SK-N-MC (cell line): Measurements from ENCODE around the gene PHACTR3.

Experiments
- DNase-seq: peaks from one replicate; pipeline ENCODE4 v3.0.0-alpha.2; 2011; ENCODE audit warnings: low read depth, low spot score
- H3K27ac ChIP-seq: fragments of 200-600 bp; sonication (generic); 2 replicates; pipeline ENCODE4 v1.5.1; 2016; ENCODE audit warnings: mixed run types
- H3K36me3 ChIP-seq: fragments of 200-600 bp; sonication (generic); 2 replicates; pipeline ENCODE4 v1.6.1; 2017; ENCODE audit warnings: antibody characterized with exemption, low read length, mixed read lengths; ENCODE audit not compliant: insufficient read depth
- H3K4me3 ChIP-seq: fragments of 200-600 bp; sonication (generic); 2 replicates; pipeline ENCODE4 v1.5.1; 2016
- H3K9ac ChIP-seq: fragments of 200-600 bp; sonication (generic); 2 replicates; pipeline ENCODE4 v1.8.0; 2017; ENCODE audit warnings: mixed run types, mixed read lengths; ENCODE audit not compliant: insufficient read length
- H3K9me3 ChIP-seq: fragments of 200-600 bp; sonication (generic); 2 replicates; pipeline ENCODE4 v1.6.1; 2017; ENCODE audit warnings: low read depth, mild to moderate bottlenecking, antibody characterized with exemption, low read length, moderate library complexity, mixed read lengths
- EZH2 ChIP-seq: fragments of 200-600 bp; sonication (generic); IDR thresholded peaks from one replicate; pipeline ENCODE4 v1.6.1; 2017; ENCODE audit warnings: antibody characterized with exemption
- FOXP2 ChIP-seq: optimal IDR thresholded peaks from 2 replicates; pipeline ENCODE3; 2011; ENCODE audit warnings: mild to moderate bottlenecking, moderate library complexity; ENCODE audit not compliant: insufficient read depth; ENCODE audit errors: extremely low read length, control extremely low read depth
- POLR2AphosphoS5 ChIP-seq: IDR thresholded peaks from 2 replicates; pipeline ENCODE4 v1.6.1; 2012; ENCODE audit warnings: mild to moderate bottlenecking, low read depth, low read length, borderline replicate concordance

Gene PHACTR3

DNA sequence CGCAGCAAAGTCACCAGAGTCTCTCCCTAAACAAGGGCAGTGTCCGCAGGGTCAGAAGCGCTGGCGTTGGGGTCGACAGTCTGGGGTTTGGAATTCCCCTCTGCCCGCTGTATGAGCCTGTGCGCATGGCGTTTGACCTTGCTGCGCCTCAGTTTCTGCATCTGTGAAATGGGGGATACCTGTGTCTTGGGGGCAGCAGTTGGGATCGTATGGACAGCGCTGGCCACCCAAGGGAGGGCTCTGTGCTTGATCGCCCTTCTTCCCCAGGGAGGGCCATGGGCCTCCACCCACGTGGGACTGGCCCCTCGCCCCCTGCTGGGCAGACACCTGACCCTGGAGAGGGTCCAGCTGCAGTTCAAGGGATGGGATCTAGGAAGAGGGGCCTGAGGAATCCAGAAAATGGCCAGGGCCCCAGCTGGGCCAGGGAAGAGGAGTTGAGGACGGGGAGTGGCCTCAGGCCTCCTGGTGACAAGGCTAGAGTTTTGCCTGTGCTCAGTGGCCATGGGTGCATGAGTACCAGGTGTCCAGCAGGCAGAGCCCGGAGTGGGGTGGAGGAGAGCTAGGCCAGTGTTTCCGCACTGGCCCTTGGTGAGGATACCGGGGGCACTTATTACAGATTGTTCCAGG is 26.4 kb upstream of the PHACTR3 start:
- no peaks in the 10 kb centered on the region for H3K9me3 ChIP-seq
- H3K27ac ChIP-seq, result no peak overlapping the region
- DNase-seq, result no peak
- H3K4me3 ChIP-seq, result no peak overlapping the region
- no peak overlapping the region for H3K9ac ChIP-seq
- H3K36me3 ChIP-seq, result no peaks in the 10 kb centered on the region
- TF ChIP-seq POLR2AphosphoS5 (no peak), FOXP2 (no peak), EZH2 (no peak)

GRCh38 chr20:59578436-59579403 is 25.6 kb upstream of the PHACTR3 start:
- no peak for DNase-seq
- no peak overlapping the region for H3K4me3 ChIP-seq

DNA sequence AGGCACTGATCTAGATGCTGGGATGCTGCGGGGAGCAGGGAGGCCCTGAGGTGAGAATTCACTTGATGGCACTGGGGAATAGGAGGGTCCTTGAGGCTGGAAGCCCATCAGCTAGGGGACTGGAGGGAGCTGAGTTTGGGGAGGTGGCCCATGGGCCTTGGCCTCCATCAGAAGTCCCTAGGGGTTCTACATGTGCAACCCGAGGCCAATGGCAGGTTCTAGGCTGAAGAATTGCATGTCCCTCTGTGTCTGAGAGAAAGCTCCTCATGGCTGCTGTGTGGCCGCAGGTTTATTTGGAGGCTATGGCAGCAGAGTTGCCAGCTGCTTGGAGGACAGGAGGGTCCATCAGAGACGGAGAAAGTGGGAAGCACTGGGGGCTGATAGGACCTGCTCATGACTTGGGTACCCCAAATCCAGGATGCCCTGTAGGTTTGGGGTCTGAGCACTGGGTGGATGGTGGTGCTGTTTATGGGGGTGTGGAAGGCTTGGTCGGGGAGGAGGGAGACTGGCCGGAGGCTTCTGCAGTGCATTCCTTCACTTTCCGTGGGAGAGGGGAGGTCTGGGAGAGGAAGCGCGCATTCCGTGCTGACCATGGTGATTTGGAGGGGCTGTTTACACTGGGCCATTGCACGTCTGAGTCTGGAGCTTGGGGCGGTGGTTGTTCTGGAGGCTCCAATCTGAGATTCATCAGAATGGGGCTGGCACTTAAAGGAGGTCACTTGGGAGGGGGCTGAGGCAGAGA is 24.8 kb upstream of the PHACTR3 start:
- no peaks in the 10 kb centered on the region for H3K9me3 ChIP-seq
- no peak for TF ChIP-seq FOXP2
- no peak for TF ChIP-seq POLR2AphosphoS5
- TF ChIP-seq EZH2, result no peak
- H3K27ac ChIP-seq, result no peak overlapping the region
- no peak for DNase-seq
- H3K4me3 ChIP-seq, result no peak overlapping the region
- H3K9ac ChIP-seq, result no peak overlapping the region
- H3K36me3 ChIP-seq, result no peaks in the 10 kb centered on the region

More at GRCh38 chr20:59578436-59579403, 25.6 kb upstream of the PHACTR3 start:
- no peaks in the 10 kb centered on the region for H3K36me3 ChIP-seq
- no peaks in the 10 kb centered on the region for H3K9me3 ChIP-seq
- no peak overlapping the region for H3K27ac ChIP-seq
- no peak for TF ChIP-seq FOXP2
- no peak for TF ChIP-seq EZH2
- no peak for TF ChIP-seq POLR2AphosphoS5
- no peak overlapping the region for H3K9ac ChIP-seq

GRCh38 chr20:59580146-59580946 is 24.0 kb upstream of the PHACTR3 start:
- H3K9ac ChIP-seq, result no peak overlapping the region
- H3K27ac ChIP-seq, result no peak overlapping the region
- H3K9me3 ChIP-seq, result no peaks in the 10 kb centered on the region
- H3K4me3 ChIP-seq, result no peak overlapping the region
- TF ChIP-seq FOXP2, result no peak
- TF ChIP-seq POLR2AphosphoS5, result no peak
- DNase-seq, result no peak
- H3K36me3 ChIP-seq, result no peaks in the 10 kb centered on the region

GRCh38 chr20:59580991-59581401 is 23.3 kb upstream of the PHACTR3 start:
- Histone ChIP-seq H3K27ac (no peak overlapping the region), H3K9me3 (no peaks in the 10 kb centered on the region), H3K36me3 (no peaks in the 10 kb centered on the region), H3K9ac (no peak overlapping the region), H3K4me3 (no peak overlapping the region)
- DNase-seq, result no peak
- TF ChIP-seq FOXP2 (no peak), EZH2 (no peak), POLR2AphosphoS5 (no peak)

DNA sequence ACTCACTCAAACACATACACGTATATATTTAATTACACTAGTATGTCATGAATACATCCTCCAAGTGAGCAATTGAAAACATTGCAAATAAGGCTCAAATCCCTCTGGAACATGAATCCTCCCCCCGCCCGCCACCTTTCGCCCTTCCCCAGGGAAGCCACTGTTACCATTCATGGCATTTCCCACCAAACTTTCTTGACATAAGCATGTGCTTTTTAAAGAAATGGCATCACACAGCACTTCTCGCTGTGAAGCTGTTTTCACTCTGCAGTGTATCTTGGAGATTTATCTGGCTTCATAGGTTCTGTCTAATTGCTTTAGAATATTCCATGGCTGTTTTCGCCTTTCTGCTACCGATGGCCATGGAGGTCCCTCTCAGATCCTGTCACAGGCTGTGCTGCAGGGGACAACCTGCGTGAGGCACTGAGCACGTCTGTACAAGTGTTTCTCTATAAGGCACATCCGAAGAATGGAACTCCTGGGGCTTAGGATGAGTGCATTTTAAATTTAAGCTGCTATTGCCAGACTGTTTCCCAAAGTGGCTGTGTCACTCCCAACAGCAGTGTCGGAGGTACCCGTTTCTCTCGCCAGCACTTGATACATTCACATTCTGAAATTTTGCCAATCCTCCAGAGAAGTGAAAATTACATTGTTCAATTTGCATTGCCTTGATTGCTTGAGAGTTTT is 22.2 kb upstream of the PHACTR3 start:
- H3K27ac ChIP-seq, result no peak overlapping the region
- H3K4me3 ChIP-seq, result no peak overlapping the region
- no peak for DNase-seq
- no peak for TF ChIP-seq FOXP2
- no peak for TF ChIP-seq EZH2
- no peak for TF ChIP-seq POLR2AphosphoS5
- H3K9me3 ChIP-seq, result no peaks in the 10 kb centered on the region
- H3K9ac ChIP-seq, result no peak overlapping the region
- no peaks in the 10 kb centered on the region for H3K36me3 ChIP-seq

DNA sequence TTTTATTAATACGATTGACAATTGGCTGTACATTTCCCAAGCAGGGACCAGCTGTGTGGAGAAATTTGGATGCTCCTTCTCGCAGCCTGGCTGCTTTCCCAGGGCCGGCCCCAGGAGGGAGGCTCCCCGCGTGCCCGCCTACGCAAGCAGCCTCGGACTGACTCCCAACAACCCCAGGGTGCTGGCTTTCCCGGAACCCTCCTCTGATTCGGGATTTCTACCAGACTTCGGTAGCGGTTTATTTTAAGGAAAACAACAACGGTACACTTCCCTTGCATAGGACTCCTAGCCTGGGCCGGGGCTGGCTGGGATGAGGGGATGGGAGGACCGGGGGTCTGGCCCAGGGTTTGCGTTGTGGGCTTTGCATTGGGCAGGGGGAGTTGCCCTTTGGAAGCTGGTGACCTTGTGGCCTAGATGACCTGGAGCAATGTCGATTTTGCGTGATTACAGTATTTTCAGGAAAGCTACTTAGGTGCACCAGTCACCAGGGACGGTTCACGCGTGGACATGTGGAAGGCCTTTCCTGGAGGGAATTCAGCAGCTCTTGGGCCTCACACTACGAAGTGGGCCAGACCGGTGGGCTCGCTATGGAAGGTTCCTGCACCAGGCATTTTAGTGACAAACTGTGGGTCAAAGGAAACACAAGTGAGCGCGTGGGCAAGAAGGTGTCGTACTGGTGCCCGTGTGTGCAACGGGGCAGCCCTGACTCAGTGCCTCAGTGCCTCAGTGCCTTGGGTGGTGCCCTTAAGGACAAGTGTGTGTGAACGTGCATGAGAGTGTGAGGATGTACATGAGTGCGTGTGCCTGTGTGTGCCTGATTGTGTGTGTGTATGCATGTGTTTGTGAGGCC is 20.7 kb upstream of the PHACTR3 start:
- Histone ChIP-seq H3K9ac (no peak overlapping the region), H3K27ac (no peak overlapping the region), H3K4me3 (no peak overlapping the region), H3K36me3 (no peaks in the 10 kb centered on the region), H3K9me3 (no peaks in the 10 kb centered on the region)
- DNase-seq, result no peak
- TF ChIP-seq POLR2AphosphoS5, result no peak
- no peak for TF ChIP-seq EZH2
- no peak for TF ChIP-seq FOXP2
